H1 (cell line): ENCODE data around the gene NLGN4X.

Experiments
- CTCF ChIP-seq, 3 experiments: IDR thresholded peaks; 1 replicate in 2 of 3; 2 replicates in 1 of 3; pipeline versions ENCODE4 v1.5.1 to v1.6.1; 2011; ENCODE audit warnings: low read length in 3 of 3, mild to moderate bottlenecking in 3 of 3, inconsistent platforms in 2 of 3, low read depth in 1 of 3, moderate library complexity in 1 of 3; ENCODE audit not compliant: insufficient read depth in 1 of 3; ENCODE audit errors: control extremely low read depth in 1 of 3
- POLR2A ChIP-seq, 2 experiments: IDR thresholded peaks; 1 replicate in 1 of 2; 2 replicates in 1 of 2; pipeline ENCODE4 v1.6.1; 2011; ENCODE audit warnings: low read depth in 2 of 2, low read length in 2 of 2, mild to moderate bottlenecking in 2 of 2; ENCODE audit errors: control extremely low read depth in 1 of 2

DNA sequence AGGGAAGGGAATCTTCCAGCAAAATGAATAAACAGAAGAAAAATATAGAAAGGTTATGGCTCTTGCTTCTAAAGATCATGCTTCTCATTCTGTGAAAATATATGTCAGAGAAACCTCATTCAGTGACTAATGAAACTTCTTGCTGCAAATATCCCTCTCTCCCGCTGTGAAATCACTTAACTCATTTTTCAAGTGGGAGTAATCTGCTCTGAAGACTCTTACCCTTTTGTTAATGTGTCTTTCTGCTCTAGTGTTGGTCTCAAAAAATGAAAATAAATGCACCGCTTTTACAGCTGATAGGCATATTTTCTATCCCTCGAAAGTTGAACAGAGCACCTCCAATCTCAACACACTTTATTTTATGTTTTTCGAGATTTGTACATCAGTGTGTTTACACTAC, 252.3 kb downstream of the NLGN4X start:
- no peak for TF ChIP-seq CTCF (IDR thresholded peaks at IDR 0.05; ENCODE audit: control extremely low read depth in 1 of 3, insufficient read depth in 1 of 3, low read depth in 1 of 3, low read length in 3 of 3)
- TF ChIP-seq POLR2A (IDR thresholded peaks at IDR 0.05; ENCODE audit: control extremely low read depth in 1 of 2, low read depth in 2 of 2, low read length in 2 of 2): no peak
